ENCODE data around the gene ICOS.
A peak's percentile ranks its signal among the peaks of the same experiment; 100 is the strongest.

Gene ICOS

GRCh38 chr2:203908066-203908796 is 28.3 kb upstream of the ICOS start:
- no peaks in the 10 kb centered on the region for H3F3A ChIP-seq (ENCODE audit: insufficient read depth)
- no peaks in the 10 kb centered on the region for H3K36me3 ChIP-seq (ENCODE audit: low read length)
- no peak overlapping the region for H3K27ac ChIP-seq (ENCODE audit: low read depth, low read length)
- no peak overlapping the region for H2AFZ ChIP-seq (ENCODE audit: low read depth, low read length, severe bottlenecking)
- no peaks in the 10 kb centered on the region for H3K27me3 ChIP-seq (ENCODE audit: low read length)
- no peaks in the 10 kb centered on the region for H3K9me2 ChIP-seq (replicated peaks; ENCODE audit: insufficient read depth, low read length)
- H4K20me1 ChIP-seq (ENCODE audit: low read depth, low read length) = no peaks in the 10 kb centered on the region
- TF ChIP-seq CTCF (IDR thresholded peaks at IDR 0.05; ENCODE audit: insufficient read depth, low read length, poor library complexity, severe bottlenecking) = no peak
- no peak for TF ChIP-seq EZH2phosphoT487 (conservative IDR thresholded peaks at IDR 0.05; ENCODE audit: low read length)
- no peaks in the 10 kb centered on the region for H3K79me2 ChIP-seq (ENCODE audit: insufficient read depth, low read length)
- no peaks in the 10 kb centered on the region for H3K9me3 ChIP-seq (ENCODE audit: insufficient read depth, low read length)
- no peak overlapping the region for H3K9ac ChIP-seq (ENCODE audit: low read length)
- no peak overlapping the region for H3K4me3 ChIP-seq (ENCODE audit: insufficient read depth, low read length, poor library complexity, severe bottlenecking)
- no peak overlapping the region for H3K4me2 ChIP-seq (ENCODE audit: low read depth, low read length, poor library complexity, severe bottlenecking)

GRCh38 chr2:203908797-203909185 is 27.8 kb upstream of the ICOS start:
- Histone ChIP-seq H3K4me2 (ENCODE audit: low read depth, low read length, poor library complexity, severe bottlenecking) (no peak overlapping the region), H3K27ac (ENCODE audit: low read depth, low read length) (no peak overlapping the region), H3K36me3 (ENCODE audit: low read length) (no peaks in the 10 kb centered on the region), H3K9ac (ENCODE audit: low read length) (no peak overlapping the region), H3K9me3 (ENCODE audit: insufficient read depth, low read length) (no peaks in the 10 kb centered on the region), H3K27me3 (ENCODE audit: low read length) (no peaks in the 10 kb centered on the region), H2AFZ (ENCODE audit: low read depth, low read length, severe bottlenecking) (no peak overlapping the region), H3K4me3 (ENCODE audit: insufficient read depth, low read length, poor library complexity, severe bottlenecking) (no peak overlapping the region), H3K9me2 (replicated peaks; ENCODE audit: insufficient read depth, low read length) (no peaks in the 10 kb centered on the region), H3K79me2 (ENCODE audit: insufficient read depth, low read length) (no peaks in the 10 kb centered on the region), H4K20me1 (ENCODE audit: low read depth, low read length) (no peaks in the 10 kb centered on the region), H3F3A (ENCODE audit: insufficient read depth) (no peaks in the 10 kb centered on the region)
- TF ChIP-seq CTCF (IDR thresholded peaks at IDR 0.05; ENCODE audit: insufficient read depth, low read length, poor library complexity, severe bottlenecking) (no peak), EZH2phosphoT487 (conservative IDR thresholded peaks at IDR 0.05; ENCODE audit: low read length) (no peak)

GRCh38 chr2:203909261-203909967 is 27.1 kb upstream of the ICOS start:
- H2AFZ ChIP-seq (ENCODE audit: low read depth, low read length, severe bottlenecking) = no peak overlapping the region
- no peaks in the 10 kb centered on the region for H3K79me2 ChIP-seq (ENCODE audit: insufficient read depth, low read length)
- H3K4me3 ChIP-seq (ENCODE audit: insufficient read depth, low read length, poor library complexity, severe bottlenecking) = no peak overlapping the region
- no peak overlapping the region for H3K4me2 ChIP-seq (ENCODE audit: low read depth, low read length, poor library complexity, severe bottlenecking)
- no peak overlapping the region for H3K9ac ChIP-seq (ENCODE audit: low read length)
- no peaks in the 10 kb centered on the region for H3K36me3 ChIP-seq (ENCODE audit: low read length)
- H3F3A ChIP-seq (ENCODE audit: insufficient read depth) = no peaks in the 10 kb centered on the region; the same call in 1 of the 2 replicates
- no peak overlapping the region for H3K27ac ChIP-seq (ENCODE audit: low read depth, low read length)
- TF ChIP-seq EZH2phosphoT487 (conservative IDR thresholded peaks at IDR 0.05; ENCODE audit: low read length) = no peak
- peak; percentile 29 for TF ChIP-seq CTCF (IDR thresholded peaks at IDR 0.05; ENCODE audit: insufficient read depth, low read length, poor library complexity, severe bottlenecking)
- H3K27me3 ChIP-seq (ENCODE audit: low read length) = no peaks in the 10 kb centered on the region
- H4K20me1 ChIP-seq (ENCODE audit: low read depth, low read length) = no peaks in the 10 kb centered on the region
- no peaks in the 10 kb centered on the region for H3K9me3 ChIP-seq (ENCODE audit: insufficient read depth, low read length)
- no peaks in the 10 kb centered on the region for H3K9me2 ChIP-seq (replicated peaks; ENCODE audit: insufficient read depth, low read length)

Measured in SU-DHL-6 (cell line).